CD14-positive monocyte (primary cell): Measurements from ENCODE around the gene IKBIP. TPM values are rescaled to one million over a fixed set of nuclear protein-coding genes. Genes with fewer than 3 reads are reported as not detected.

ENCODE experiments used
- DNase-seq, 3 donors: peaks; one replicate each; pipeline ENCODE4 v3.0.0-alpha.2; 2011 to 2022
- H2AFZ ChIP-seq: 2 replicates; pipeline ENCODE4 v1.6.0; 2012; ENCODE audit warnings: mild to moderate bottlenecking, low read depth, low read length, inconsistent platforms; ENCODE audit not compliant: insufficient read depth, poor library complexity, severe bottlenecking
- H3K27ac ChIP-seq, 2 donors: 1 replicate in 1 of 2; 2 replicates in 1 of 2; pipeline ENCODE4 v1.5.1; 2012 to 2013; ENCODE audit warnings: low read length in 2 of 2, control low read depth in 1 of 2, inconsistent platforms in 1 of 2, low read depth in 1 of 2, mild to moderate bottlenecking in 1 of 2
- H3K27me3 ChIP-seq, 2 donors: one replicate each; pipeline versions ENCODE4 v1.6.0 to v1.6.1; 2011 to 2013; ENCODE audit warnings: low read length in 2 of 2; ENCODE audit not compliant: control insufficient read depth in 2 of 2, insufficient read depth in 2 of 2
- H3K36me3 ChIP-seq, 2 donors: replicated peaks in 1 of 2; 1 replicate in 1 of 2; 2 replicates in 1 of 2; pipeline versions ENCODE4 v1.5.1 to v1.6.1; 2012 to 2013; ENCODE audit warnings: low read length in 2 of 2, control low read depth in 1 of 2, inconsistent platforms in 1 of 2, mild to moderate bottlenecking in 1 of 2; ENCODE audit not compliant: insufficient read depth in 2 of 2, control insufficient read depth in 1 of 2
- H3K4me1 ChIP-seq, 2 donors: 1 replicate in 1 of 2; 2 replicates in 1 of 2; pipeline versions ENCODE4 v1.5.1 to v1.6.1; 2012 to 2013; ENCODE audit warnings: low read length in 2 of 2, control low read depth in 1 of 2, inconsistent platforms in 1 of 2, mild to moderate bottlenecking in 1 of 2, moderate library complexity in 1 of 2; ENCODE audit not compliant: insufficient read depth in 2 of 2, control insufficient read depth in 1 of 2
- H3K4me2 ChIP-seq: replicated peaks from 2 replicates; pipeline ENCODE3; 2012; ENCODE audit warnings: low read length, moderate library complexity, mild to moderate bottlenecking; ENCODE audit not compliant: poor library complexity, severe bottlenecking; ENCODE audit errors: extremely low read depth
- H3K4me3 ChIP-seq, 3 experiments: fragments of 200-600 bp in 1 of 3; sonication (generic) in 1 of 3; replicated peaks in 1 of 3; 1 replicate in 2 of 3; 2 replicates in 1 of 3; pipeline ENCODE4 v1.5.1; 2011 to 2013; ENCODE audit warnings: low read length in 3 of 3, mild to moderate bottlenecking in 3 of 3, control low read depth in 2 of 3, low read depth in 2 of 3, inconsistent platforms in 1 of 3, moderate library complexity in 1 of 3
- H3K79me2 ChIP-seq: 2 replicates; pipeline ENCODE4 v1.6.0; 2012; ENCODE audit warnings: mild to moderate bottlenecking, control low read depth, inconsistent platforms, low read length, moderate library complexity; ENCODE audit not compliant: insufficient read depth
- H3K9ac ChIP-seq: 2 replicates; pipeline ENCODE4 v1.6.0; 2017; ENCODE audit warnings: low read length, mild to moderate bottlenecking; ENCODE audit not compliant: insufficient read depth, poor library complexity, severe bottlenecking
- H3K9me3 ChIP-seq, 2 donors: replicated peaks in 1 of 2; 1 replicate in 1 of 2; 2 replicates in 1 of 2; pipeline versions ENCODE4 v1.5.1 to v1.6.1; 2012 to 2013; ENCODE audit warnings: low read length in 2 of 2, control low read depth in 1 of 2; ENCODE audit not compliant: control insufficient read depth in 1 of 2, insufficient read depth in 1 of 2
- H4K20me1 ChIP-seq: 2 replicates; pipeline ENCODE4 v1.6.0; 2012; ENCODE audit warnings: mild to moderate bottlenecking, low read length, control low read depth, moderate library complexity; ENCODE audit not compliant: insufficient read depth
- H3K27ac Mint-ChIP-seq, 7 donors: one replicate each; pipeline ENCODE4 v1.8.0; 2020; ENCODE audit warnings: mild to moderate bottlenecking in 7 of 7, mixed read lengths in 7 of 7, moderate library complexity in 6 of 7, inconsistent platforms in 2 of 7
- H3K27me3 Mint-ChIP-seq, 3 donors: one replicate each; pipeline ENCODE4 v1.8.0; 2021 to 2022; ENCODE audit warnings: low read depth in 3 of 3, mild to moderate bottlenecking in 3 of 3, mixed read lengths in 3 of 3, moderate library complexity in 3 of 3, inconsistent platforms in 1 of 3
- H3K36me3 Mint-ChIP-seq, 2 donors: one replicate each; pipeline ENCODE4 v1.8.0; 2020; ENCODE audit warnings: mixed read lengths in 2 of 2, inconsistent platforms in 1 of 2, mild to moderate bottlenecking in 1 of 2
- H3K4me1 Mint-ChIP-seq: one replicate; pipeline ENCODE4 v1.8.0; 2020; ENCODE audit warnings: mild to moderate bottlenecking, mixed read lengths
- H3K4me3 Mint-ChIP-seq, 2 donors: one replicate each; pipeline ENCODE4 v1.8.0; 2020; ENCODE audit warnings: mild to moderate bottlenecking in 2 of 2, mixed read lengths in 2 of 2, moderate library complexity in 1 of 2
- H3K9me3 Mint-ChIP-seq, 7 donors: one replicate each; pipeline ENCODE4 v1.8.0; 2020 to 2022; ENCODE audit warnings: mixed read lengths in 7 of 7, mild to moderate bottlenecking in 6 of 7, moderate library complexity in 6 of 7, inconsistent platforms in 2 of 7
- CTCF ChIP-seq: fragments of 200-600 bp; IDR thresholded peaks from one replicate; pipeline ENCODE4 v1.8.0; 2022; ENCODE audit warnings: antibody characterized with exemption, mild to moderate bottlenecking
- WGBS: methylation state at CpG from one replicate; pipeline ENCODE4 v1.1.5; 2013; ENCODE audit warnings: missing lambda C conversion rate; ENCODE audit not compliant: insufficient coverage; 5-methylcytosine and 5-hydroxymethylcytosine counted together
- intact Hi-C, 2 donors: fragments of 100-400 bp; cut with micrococcal nuclease; formaldehyde crosslinking; loops; one replicate each; pipeline versions ENCODE4 v1.15.0 to v1.15.1; 2023
- polyA plus RNA-seq, 3 donors: library from polyadenylated mRNA; depleted of rRNA in 1 of 3; unstranded in 2 of 3; stranded (reverse) in 1 of 3; fragments of 300-500 nt in 2 of 3; fragments of >200 nt in 1 of 3; fragmentation: Illumina TruSeq in 2 of 3; gene quantifications; 1 replicate in 2 of 3; 2 replicates in 1 of 3; pipeline ENCODE4 v1.2.3, GENCODE V29; 2012 to 2021

The IKBIP gene
- polyA plus RNA-seq, 3 donors = 4.6 to 22.1 (median 18.4) TPM

- no peaks in the 10 kb centered on the region for H3K36me3 Mint-ChIP-seq
- WGBS = 96% methylated on average over 5 of the region's 5 CpGs
Observed at GRCh38 chr12:98579347-98579746, 65.2 kb downstream of the IKBIP start.

GRCh38 chr12:98578821-98579220, 65.8 kb downstream of the IKBIP start:
- peaks cover 1 to 7% (median 3%) of the 10 kb centered on the region in 3 donors for H3K27me3 Mint-ChIP-seq
- H3K9me3 Mint-ChIP-seq = peaks cover 0 to 4% (median 0%) of the 10 kb centered on the region in 7 donors
- H3K4me1 Mint-ChIP-seq = peaks cover 2% of the 10 kb centered on the region
- H3K36me3 Mint-ChIP-seq = no peaks in the 10 kb centered on the region
- Histone ChIP-seq H3K36me3 (no peaks in the 10 kb centered on the region), H4K20me1 (no peaks in the 10 kb centered on the region), H3K79me2 (no peaks in the 10 kb centered on the region), H3K4me3 (no peak overlapping the region), H2AFZ (no peak overlapping the region), H3K9ac (no peak overlapping the region), H3K27ac (no peak overlapping the region), H3K4me2 (no peak overlapping the region), H3K27me3 (no peaks in the 10 kb centered on the region), H3K4me1 (no peaks in the 10 kb centered on the region), H3K9me3 (no peaks in the 10 kb centered on the region)
- intact Hi-C loops = no loop called here
- no peak overlapping the region for H3K4me3 Mint-ChIP-seq
- no peak for TF ChIP-seq CTCF
- peak in 1 of 3 donors; percentile 10 for DNase-seq
- H3K27ac Mint-ChIP-seq = no peak overlapping the region
- no CpG with 5 or more reads among the region's 2 CpGs for WGBS

More at GRCh38 chr12:98579347-98579746, 65.2 kb downstream of the IKBIP start:
- intact Hi-C loops = no loop called here
- no peak overlapping the region for H3K9ac ChIP-seq
- no peaks in the 10 kb centered on the region for H3K9me3 ChIP-seq
- Mint-ChIP-seq H3K4me1 (peaks cover 2% of the 10 kb centered on the region), H3K27ac (no peak overlapping the region), H3K9me3 (peaks cover 0 to 4% (median 0%) of the 10 kb centered on the region in 7 donors), H3K27me3 (peaks cover 1 to 9% (median 6%) of the 10 kb centered on the region in 3 donors), H3K4me3 (no peak overlapping the region)
- no peaks in the 10 kb centered on the region for H3K36me3 ChIP-seq
- H2AFZ ChIP-seq = no peak overlapping the region
- H3K79me2 ChIP-seq = no peaks in the 10 kb centered on the region
- no peaks in the 10 kb centered on the region for H4K20me1 ChIP-seq
- H3K4me2 ChIP-seq = no peak overlapping the region
- TF ChIP-seq CTCF = no peak
- H3K27ac ChIP-seq = no peak overlapping the region
- H3K4me1 ChIP-seq = no peaks in the 10 kb centered on the region
- no peaks in the 10 kb centered on the region for H3K27me3 ChIP-seq
- no peak overlapping the region for H3K4me3 ChIP-seq
- DNase-seq = no peak
